GM18519 (cell line): ENCODE measurements around the gene RNASEL.

Experiments used
- ATAC-seq: cut with Tn5 transposase; IDR thresholded peaks from one replicate; pipeline ENCODE4 v1.9.1; 2021; ENCODE audit warnings: mild to moderate bottlenecking, moderate library complexity; ENCODE audit not compliant: unreplicated experiment, low FRiP score

RNASEL gene

DNA sequence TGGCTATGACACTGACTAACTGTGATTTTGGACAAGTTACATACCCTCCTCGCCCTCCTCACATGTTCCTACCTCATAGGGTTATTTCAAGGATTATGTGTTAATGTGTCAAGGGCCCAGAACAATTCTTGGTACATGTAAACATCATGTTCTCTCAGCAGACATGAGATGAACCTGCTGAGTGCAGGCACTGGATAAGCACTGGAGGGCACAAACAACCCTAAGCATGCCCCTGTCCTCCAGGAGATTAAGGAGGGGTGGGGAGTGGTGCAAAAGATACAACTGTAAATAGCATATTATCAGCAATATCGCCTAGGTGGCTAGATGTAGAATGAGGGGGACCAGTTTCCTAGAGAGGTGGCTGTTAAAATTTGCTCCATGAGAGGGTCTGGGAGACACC, 32.9 kb upstream of the RNASEL start:
- no peak for ATAC-seq

DNA sequence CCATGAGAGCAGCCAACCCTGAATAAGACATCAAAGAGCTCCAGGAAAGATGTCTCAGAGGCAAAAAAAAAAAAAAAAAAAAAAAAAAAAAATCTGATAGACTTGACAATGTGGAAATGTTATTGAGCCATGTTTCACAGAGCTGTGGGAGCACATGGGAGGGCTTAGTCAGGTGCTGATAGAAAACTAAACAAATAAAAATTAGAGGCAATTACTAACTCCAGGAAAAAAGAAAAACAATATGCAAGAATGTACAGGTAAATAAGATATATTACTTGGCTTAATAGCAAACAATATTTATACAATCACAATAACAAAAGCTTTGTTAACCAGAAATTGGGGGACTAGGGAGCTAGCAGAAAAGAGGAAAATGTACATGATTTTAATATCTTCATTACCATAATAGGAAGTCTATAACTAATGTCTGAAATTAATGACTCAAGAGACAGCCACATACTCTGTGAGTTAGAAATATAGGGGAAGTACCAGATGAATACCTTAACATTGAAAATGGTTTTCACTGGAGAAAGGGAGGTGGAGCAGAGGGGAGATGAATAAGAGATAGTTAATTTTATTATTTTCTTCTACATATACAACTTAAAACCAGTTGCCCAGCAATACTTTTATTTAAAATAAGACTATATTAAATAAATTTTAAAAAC, 32.0 kb upstream of the RNASEL start:
- ATAC-seq, result no peak

DNA sequence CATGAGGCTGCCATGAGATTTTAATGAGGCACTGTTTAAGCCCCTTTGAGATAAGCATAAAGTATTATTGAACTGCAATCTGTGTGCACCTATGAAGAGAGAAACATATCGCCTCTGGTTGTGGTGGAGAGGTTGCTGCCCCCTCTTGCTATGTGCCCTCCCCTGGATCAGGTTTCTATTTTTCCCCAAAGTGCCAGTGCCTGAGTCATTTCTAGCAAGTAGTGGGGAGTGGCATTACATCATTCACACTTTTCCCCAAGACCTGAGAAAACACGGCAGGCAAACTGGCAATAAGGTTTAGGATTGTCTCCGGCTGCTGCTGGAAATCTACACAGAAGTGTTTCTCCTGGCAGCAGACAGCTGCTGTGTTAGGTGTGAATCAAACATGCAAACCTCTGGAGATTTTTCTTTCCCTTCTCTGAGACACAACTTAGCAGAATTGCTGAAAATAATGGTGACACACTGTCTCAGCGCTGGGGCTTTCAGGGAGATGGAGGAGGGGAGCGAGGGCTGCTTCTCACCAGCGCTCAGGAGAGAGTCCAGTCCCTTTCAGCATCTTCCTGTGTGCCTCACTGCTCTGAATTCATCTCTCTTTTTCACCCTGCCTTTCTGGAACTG, 28.8 kb upstream of the RNASEL start:
- ATAC-seq, result no peak

- no peak for ATAC-seq
These were observed 28.0 kb upstream of the RNASEL start for GRCh38 chr1:182617014-182617429.

- ATAC-seq, result peak; percentile 83
These were observed 27.3 kb upstream of the RNASEL start for GRCh38 chr1:182616130-182617013.

DNA sequence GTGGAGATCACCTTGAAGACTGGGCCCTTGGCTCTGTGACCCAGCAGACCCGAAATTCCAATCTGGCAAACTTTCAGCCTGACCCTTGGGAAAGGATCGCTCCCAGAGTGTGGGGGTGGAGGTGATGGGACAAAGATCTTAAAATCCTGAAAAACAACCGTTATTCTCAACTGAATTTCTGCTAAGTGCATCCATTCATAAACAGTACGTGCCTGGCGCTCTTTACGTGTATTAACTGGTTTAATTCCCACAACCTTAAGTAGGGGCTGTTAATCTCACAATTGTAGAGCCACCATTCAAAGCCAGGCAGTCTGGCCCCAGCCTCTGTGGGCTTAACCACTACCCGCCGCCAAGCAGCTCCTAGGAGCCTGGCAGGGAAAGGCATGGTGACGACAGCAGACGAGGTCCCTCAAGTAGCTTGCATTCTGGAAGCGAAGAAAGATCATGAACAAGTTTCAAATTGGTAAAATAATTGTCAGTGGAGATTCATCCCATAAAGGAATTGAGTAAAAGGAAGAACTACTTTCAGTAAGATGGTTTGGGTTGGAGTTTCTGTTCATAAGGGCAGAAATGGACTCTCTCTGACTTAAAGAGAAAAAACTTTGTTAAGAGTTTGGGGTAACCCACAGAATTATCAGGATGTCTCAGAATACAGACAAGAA, 26.5 kb upstream of the RNASEL start:
- ATAC-seq, result peak; percentile 5

GRCh38 chr1:182614796-182615454, 25.9 kb upstream of the RNASEL start:
- no peak for ATAC-seq

DNA sequence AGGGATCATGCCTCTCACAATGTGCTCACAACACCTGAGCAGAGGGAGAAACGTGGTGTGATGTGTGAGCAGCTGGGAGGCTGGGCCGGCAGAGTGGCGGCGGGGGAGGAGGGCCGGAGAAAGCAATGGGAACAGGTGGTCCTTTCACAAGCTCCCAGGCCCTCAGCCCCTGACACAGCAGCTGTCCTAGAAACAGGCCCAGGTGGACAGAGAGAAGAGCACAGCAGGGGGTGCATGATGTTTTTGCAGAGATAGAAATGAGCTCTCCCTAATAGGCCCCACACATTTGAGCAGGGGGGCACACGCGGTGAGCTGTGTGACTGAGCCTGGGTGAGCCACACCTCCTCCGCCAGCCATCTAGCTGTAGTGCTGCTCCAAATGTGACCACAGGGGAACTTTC, 22.7 kb upstream of the RNASEL start:
- no peak for ATAC-seq

DNA sequence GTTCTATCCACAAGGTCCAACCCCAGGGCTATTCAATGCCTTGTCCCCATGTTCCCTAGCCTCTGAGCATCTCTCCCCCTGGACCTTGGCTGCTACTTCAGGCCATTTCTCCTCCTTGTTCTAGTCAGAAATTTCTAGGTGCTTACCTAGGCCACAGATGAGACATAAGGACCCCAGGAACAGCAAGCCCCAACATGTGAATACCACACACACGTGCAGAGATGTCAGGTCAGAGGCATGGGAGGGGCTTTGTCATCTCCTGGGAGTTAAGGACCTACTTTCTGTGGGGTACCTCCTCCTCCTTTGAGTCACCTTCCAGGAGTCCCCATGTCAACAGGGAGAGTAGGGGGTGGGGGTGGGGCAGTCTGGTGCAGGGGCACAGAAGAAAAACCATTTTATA, 22.3 kb upstream of the RNASEL start:
- ATAC-seq, result no peak

DNA sequence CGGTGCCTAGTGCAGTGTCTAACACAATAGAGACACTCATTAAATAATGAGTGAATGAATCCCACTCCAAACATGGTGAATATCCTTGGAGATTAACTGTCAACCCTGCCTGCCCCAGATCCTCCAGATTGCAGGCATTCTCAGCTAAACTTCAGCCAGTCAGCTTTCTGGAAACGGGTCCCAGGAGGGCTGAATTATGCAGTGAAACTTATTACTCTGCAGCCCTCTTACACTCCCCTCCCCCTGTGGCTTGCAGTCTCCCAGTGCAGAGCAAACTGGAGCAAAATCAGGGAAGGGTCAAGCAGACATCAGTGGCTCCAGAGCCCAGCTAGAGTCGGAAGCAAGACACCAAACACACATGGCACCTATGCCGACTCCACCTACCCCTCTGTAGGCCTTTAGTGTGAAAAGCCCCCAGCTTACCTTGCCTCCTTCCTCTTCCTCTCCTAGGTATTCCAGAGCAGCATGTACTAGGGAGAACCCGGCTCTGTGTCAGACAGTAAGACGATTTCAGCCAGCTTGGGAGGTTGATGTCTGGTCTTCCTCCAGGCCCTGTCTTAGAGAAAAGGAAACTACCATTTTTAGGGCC, 21.6 kb upstream of the RNASEL start:
- no peak for ATAC-seq

DNA sequence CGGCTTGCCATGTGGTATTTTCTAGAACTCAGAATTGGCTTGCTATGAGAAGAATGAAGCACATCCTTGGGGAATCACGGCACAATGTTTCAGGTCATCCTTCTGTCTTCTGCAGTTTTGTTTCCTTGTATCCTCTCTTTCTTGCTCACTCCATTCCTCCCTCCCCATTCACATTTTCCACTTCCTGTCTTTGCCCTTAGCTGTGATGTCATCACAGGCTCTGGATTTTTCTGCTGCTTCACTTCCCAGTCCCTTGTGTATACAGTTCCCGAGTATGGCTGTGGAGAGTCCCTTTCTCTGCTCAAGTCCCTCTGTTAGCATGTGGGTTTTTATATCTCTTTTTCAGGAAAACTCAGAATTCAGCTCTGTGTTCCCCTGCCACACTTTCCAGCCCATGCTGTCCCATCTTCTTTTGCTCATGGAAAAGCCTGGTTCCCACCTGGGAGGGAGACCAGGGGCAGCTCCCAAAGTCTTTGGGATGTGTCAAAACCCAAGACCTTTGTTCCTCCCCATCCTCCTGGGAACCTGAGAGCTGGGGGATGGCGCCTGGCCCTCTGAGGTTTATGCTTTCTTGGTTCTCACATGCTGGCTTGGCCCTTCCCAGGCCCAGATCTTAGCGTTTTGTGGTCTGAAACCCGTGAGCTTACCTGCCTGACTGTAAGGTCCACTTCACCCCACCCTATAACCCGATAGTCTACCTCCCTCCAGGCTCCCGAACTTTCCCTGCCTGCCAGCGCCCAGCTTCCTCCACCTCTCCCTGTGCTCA, 20.0 kb upstream of the RNASEL start:
- ATAC-seq, result no peak

GRCh38 chr1:182608236-182608635, 19.2 kb upstream of the RNASEL start:
- no peak for ATAC-seq

DNA sequence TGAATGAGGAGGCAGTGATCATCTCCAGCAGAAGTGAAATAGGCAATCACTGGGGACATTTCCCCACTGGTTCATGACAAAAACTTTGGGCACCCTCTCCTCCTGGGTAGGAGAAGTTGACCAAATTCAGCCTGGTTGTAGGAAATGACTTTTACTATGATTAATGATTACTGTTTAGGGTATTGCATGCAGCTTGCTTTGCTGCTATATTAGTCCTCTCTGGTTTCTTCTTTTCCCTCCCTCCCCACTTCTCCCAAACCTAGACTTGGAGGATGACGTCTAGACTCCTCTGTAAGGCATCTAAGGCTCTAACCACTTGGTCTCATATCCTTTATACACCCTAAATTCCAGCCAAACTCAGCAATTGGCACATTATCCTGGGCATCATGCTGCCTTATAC, 18.5 kb upstream of the RNASEL start:
- no peak for ATAC-seq

GRCh38 chr1:182604175-182605164, 15.4 kb upstream of the RNASEL start, which contains the start of gene RGS16:
Gene RGS16 (minus strand): TSS chr1:182604389. CDS start chr1:182604259, 130 bp downstream.
- ATAC-seq, result peak; percentile 55

- no peak for ATAC-seq
These were observed 14.7 kb upstream of the RNASEL start for GRCh38 chr1:182603646-182604174.

DNA sequence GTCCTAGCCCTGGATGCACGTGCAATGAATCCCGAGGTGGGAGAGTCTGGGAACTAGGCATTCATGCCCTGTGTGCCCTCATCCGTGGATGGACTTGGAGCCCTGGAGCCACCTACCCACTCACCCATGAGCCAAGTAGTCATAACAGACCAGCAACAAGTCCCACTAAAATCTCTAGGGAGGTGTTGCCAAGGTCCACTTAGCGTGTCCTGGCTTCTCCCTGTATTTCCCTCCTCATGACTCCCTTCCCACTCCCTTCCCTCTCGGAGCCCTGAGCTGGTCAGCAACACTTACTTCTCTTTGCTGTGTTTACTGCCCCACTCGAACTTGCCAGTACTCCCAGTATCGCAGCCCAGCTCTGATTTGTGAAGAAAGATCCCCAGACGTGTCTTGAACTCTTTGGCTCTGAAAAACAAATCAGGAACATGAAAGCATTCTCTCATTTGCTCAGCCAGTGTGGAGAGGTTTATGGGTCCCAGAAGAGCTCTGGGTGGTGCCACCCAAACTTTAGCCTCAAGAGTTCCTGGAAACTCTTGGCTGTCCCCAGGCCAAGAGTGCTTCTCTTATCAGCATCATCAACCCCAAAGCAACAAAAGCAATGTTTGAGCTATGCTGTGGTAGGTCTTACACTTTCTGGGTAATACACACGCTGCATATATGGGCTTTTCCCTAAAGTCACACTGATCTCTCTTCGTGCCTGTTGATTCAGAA, 14.0 kb upstream of the RNASEL start:
- ATAC-seq, result no peak

GRCh38 chr1:182601913-182602312, 12.9 kb upstream of the RNASEL start:
- no peak for ATAC-seq
